Measurements from ENCODE around the gene PPP1R15A.
"Not testable (repeated sequence)": the region's sequence is repeated elsewhere in the genome, so short reads cannot be mapped to it uniquely, and the experiment has no call there.

The PPP1R15A gene

DNA sequence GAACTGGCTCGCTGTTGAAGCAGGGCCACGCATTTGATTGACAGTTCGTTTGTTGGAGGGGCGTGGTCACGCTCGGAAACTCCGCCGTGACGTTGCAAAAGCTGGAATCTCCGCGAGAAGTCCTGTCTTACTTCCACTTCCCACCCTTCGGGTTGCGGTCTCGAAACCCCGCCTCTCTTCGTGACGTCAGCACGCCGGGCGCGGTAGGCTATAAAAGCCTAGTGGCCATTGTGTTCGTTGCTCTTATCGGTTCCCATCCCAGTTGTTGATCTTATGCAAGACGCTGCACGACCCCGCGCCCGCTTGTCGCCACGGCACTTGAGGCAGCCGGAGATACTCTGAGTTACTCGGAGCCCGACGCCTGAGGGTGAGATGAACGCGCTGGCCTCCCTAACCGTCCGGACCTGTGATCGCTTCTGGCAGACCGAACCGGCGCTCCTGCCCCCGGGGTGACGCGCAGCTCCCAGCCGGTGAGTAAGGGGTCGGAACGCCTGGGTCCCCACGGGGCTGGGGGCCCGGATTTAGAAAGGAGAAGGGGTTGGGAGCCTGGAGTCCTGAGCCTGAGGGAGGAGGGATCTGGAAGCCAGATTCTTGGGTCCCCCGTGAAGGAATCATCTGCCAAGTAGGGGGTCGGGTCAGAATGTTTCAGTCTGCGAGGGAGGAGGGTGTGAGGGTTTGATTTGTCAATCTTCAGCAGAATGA lies at the start of gene PPP1R15A:
Gene PPP1R15A (plus strand): TSS at position 240 of the 702 bp plus-strand sequence. CDS start 813 bp downstream, outside the sequence.
- peak; percentile 99 for DNase-seq (ENCODE audit: low read depth in 2 of 2)

DNA sequence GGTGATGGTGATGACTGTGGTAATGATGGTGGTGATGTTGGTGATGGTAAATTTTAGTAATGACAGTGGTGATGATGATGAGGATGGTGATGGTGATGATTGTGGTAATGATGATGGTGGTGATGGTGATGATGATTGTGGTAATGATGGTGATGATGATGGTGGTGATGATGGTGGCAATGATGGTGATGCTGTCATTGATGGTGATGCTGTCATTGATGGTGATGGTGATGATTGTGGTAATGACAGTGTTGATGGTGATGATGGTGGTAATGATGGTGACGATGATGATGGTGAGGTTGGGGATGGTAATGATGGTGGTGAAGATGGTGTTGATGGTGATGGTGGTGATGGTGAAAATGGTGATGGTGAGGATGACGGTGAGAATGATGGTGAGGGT lies 49.7 kb upstream of the PPP1R15A start:
- no peak for DNase-seq (ENCODE audit: low read depth in 2 of 2)

DNA sequence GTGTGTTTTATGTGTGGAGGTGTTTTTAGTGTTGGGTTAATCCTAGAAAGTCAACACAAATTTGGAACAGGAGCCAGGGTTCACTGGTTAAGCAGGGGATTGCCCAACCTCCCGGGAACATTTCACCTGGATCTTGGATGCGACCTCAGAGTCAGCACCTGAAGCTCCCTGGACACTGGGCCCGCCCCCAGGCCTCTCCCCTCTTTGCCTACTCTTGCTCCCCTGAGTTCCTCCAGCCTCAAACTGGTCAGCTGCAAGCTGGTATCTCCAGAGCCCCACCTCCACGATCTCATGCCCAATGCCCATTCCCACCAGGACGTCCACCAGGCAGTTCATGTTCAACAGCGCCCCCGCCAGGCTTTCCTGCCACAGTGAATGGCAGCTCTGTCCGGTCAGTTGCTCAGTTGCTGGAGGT lies 45.6 kb upstream of the PPP1R15A start:
- DNase-seq (ENCODE audit: low read depth in 2 of 2) = no peak

DNA sequence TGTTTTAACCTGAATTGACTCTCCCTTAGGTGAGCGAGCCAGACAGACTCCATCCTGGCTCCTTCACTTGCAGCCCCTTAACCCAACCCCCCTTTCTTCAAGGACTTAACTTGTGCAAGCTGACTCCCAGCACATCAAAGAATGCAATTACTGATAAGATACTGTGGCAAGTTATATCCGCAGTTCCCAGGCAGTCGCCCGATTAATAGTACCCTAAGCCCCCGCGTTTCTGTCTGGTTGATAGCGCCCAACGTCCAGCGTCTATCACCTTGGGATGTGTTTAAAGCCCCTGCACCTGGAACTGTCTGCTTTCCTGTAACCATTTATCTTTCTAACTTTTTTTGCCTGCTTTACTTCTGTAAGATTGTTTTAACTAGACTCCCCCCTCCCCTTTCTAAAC lies 42.1 kb upstream of the PPP1R15A start:
- no peak for DNase-seq (ENCODE audit: low read depth in 2 of 2)

DNA sequence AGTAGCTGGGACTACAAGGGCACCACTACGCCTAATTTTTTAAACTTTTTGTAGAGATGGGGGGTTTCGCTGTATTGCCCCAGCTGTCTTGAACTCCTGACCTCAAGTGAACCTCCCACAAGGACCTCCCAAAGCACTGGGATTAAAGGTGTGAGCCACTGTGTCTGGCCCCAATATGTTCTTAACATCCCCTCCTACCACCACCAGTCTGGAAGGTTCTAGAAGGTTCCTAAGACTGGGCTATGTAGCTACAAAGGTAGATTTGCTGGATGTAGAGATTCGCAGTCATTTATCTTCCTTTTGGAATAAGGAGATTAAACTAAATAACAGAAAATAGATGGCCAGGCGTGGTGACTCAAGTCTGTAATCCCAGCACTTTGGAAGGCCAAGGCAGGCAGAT lies 41.3 kb upstream of the PPP1R15A start:
- no peak for DNase-seq (ENCODE audit: low read depth in 2 of 2)

DNA sequence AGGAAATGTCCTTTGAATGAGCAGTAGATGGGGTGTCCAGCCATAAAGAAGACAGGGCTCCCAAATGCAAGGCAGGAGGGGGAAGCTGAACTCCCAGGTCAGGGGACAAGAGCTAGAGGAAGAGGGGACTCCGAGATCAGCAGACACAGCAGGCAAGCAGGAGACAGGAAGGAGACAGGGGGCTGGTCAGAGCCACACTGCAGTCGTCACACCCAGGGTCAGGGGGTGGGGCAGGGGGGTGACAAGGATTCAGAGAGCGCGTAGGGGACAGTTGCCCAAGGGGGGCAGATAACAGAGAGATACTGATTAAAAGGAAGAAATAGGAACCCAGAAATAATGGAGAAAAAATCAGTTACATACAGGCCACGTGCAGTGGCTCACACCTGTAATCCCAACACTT lies 39.2 kb upstream of the PPP1R15A start:
- no peak for DNase-seq (ENCODE audit: low read depth in 2 of 2)

DNA sequence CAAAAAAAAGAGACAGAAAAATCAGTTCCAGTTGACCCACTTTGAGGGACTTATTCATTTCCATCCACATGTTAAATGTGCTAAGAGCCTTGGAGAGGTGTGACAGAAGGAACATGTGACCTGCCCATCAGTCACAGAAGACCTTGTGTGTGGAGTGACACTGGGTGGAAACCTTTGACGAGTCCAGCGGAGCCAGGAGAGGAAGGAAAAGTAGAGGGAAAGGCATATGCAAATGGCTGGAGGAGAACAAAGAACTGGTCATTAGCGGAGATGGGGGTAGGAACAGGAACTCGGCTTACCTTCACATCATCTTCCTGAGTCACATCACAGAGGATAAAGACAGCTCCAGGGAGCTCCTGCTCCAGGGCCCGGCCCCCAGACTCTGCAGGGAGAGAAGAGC lies 38.2 kb upstream of the PPP1R15A start:
- DNase-seq (ENCODE audit: low read depth in 2 of 2) = no peak

DNA sequence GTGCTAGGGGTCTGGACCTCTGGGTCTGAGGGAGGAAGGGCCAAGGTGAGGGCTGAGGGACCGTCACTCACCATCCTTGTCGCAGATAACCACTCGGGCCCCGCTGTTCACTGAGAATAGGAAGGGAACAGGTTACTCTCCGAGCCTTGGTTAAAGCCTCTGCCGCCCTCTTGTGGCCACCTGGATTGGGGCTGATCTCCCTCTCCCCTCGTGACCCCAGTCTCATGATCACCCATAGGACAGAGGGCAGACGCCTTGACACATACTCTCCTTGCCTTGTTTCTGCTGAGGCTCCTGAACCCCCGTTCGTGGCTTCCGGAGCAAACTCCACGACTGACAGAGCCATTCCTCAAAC lies 36.5 kb upstream of the PPP1R15A start:
- peak; percentile 74 to 96 for DNase-seq (ENCODE audit: low read depth in 2 of 2)

DNA sequence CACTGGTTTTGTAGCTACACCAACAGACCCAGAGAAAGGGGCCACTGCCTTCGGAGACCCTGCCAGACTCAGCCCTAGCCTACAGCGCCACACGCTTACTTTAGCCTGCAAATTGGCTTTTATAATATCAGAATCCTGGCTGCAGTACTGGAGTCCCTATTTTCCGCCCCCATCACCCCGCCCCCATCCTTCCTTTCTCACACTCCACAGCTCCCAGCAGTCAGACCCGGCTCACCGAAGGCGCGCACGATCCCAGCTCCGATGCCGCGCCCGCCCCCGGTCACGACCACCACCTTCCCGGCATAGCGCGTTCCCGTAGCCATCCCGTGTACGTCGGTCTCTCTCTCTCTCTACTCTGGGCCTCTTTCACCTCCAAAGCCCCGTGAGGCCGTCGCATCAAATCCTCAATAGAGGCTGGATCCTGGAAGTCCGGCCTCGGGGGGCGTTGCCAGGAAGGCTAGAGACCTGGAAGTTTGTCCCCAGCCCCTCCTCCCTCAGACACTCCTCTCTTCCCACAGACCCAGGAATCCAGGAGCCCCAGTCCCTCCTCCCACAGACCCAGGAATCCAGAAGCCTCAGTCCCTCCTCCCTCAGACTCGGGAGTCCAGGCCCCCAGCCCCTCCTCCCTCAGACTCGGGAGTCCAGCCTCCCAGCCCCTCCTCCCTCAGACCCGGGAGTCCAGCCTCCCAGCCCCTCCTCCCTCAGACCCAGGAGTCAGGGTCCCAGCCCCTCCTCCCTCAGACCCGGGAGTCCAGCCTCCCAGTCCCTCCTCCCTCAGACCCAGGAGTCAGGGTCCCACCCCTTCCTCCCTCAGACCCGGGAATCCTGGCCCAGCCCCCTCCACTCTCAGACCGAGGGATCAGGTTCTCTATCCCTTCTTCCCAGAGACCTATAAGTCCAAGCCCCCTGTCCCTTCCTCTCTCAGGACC lies 35.9 kb upstream of the PPP1R15A start, which contains the start of gene HSD17B14:
Gene HSD17B14 (minus strand): TSS at position 403 of the 929 bp plus-strand sequence. CDS start 80 bp downstream, at position 323.
- DNase-seq (ENCODE audit: low read depth in 2 of 2) = no peak

DNA sequence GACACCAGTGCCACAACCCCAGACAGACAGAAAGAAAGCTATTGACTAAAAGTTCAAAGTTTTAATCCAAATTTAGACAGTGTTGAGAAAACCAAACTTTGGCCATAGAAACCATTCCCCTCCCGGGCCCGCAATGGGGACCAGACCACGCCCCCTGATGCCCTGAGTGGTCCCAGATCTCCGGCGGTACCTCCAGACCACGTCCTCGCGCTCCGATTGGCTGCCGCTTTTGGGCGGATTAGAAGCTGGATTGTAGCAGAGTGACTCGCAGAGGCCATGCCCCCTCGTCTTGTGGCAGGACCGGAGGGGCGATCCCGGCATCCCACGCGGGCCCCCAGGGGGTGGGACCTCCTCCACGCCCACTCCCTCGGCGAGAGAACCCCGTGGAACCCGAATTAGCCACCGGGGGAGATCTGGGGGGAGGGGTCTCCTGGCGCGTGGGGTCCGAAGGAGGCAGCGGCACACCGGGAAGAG lies 35.1 kb upstream of the PPP1R15A start:
- peak; percentile 56 to 69 for DNase-seq (ENCODE audit: low read depth in 2 of 2)

DNA sequence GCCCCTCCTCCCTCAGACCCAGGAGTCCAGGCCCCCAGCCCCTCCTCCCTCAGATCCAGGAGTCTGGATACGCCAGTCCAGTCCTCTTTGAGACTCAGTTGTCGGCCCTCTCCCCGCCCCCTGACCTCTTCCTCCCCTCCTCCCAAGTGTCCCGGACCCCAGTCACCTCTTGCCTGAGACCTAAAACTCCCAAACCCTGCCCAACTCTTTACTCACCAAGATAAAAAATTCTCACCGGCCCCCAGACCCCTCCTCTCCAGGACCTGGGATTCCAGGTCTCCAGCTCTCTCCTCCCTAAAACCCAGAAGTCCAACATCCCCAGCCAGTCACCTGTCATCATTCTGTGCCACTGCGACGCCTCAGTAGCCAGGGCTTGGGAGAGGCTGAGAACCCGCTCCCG lies 34.5 kb upstream of the PPP1R15A start:
- DNase-seq (ENCODE audit: low read depth in 2 of 2) = no peak

DNA sequence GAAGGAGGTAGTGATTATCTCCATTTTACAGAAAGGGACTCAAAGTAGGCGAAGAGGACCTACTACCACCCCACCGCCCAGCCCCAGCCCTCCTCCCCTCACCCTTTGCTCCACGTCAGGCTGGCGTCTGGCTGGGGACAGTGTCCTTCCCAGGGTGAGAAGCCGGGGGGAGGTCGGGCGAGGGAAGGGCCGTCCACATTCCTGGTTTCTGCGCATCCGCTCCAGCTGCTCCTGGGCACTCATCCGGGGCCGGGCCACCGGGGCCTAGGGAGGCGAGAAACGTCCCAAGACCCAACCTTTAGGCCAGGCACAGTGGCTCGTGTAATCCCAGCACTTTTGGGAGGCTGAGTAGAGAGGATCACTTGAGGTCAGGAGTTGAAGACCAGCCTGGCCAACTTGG lies 31.2 kb upstream of the PPP1R15A start:
- DNase-seq (ENCODE audit: low read depth in 2 of 2) = no peak

DNA sequence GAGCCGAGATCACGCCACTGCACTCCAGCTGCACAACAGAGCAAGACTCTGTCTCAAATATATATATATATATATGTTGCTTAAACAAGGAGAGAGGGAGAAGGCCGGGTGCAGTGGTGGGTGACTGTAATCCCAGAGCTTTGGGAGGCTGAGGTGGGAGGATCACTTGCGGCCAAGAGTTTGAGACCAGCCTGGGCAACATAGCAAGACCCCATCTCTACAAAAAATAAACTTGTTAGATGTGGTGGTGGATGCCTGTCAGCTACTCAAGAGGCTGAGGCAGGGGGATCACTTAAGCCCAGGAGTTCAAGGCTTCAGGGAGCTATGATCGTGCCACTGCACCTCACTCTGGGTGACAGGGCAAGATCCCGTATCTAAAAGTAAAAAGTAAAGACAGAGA lies 30.6 kb upstream of the PPP1R15A start:
- DNase-seq (ENCODE audit: low read depth in 2 of 2) = no peak

DNA sequence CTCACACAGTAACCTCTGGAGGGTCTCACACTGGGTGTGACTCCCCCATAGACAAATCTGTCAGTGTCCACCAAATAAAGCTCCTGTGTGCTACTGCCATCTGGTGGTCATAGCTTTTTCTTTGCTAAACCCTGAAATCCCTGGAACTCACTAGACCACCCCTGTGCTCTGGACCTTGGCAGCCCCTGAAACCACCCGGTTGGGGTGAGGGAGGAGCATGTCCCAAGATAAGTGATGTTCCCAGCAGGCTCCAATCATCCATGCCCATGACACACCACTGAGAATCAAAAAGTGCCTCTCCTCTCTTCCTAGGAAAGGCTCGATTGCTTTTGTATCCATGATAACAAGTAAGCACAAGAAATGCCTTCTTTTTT lies 29.4 kb upstream of the PPP1R15A start:
- peak in 1 of 2 experiments; percentile 30 for DNase-seq (ENCODE audit: low read depth in 2 of 2)

DNA sequence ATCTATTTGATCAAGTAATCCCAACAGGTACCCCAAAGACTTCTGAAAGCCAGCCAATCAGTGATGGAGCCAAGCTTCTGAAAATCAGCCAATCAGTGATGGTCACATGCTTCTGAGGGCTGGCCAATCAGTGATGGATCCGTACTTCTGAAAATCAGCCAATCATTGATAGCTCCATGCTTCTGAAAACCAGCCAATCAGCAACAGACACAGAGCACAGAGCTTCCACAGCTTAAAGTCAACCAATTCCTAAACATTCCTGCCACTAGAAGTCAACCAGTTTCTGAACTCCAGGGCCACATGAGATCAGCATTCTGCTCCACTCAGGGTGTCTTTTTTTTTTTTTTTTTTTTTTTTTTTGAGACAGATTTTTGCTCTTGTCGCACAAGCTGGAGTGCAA lies 27.7 kb upstream of the PPP1R15A start:
- DNase-seq (ENCODE audit: low read depth in 2 of 2) = no peak

DNA sequence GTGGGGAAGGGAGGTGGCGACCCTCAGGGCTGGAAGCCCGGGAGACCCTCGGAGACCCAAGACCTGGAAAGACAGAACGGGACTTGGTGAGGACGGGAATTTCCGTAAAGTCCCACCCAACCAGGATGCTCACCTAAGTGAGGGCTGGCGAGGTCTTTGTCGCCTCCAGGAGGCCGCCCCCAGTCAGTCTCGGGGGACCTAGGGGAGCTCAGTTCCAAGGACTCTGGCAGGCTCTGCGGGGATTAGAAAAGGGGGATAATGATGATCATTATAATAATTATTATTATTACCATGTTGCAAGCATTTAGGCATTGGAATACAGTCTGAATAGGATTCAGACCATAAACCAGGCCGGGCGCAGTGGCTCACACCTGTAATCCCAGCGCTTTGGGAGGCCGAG lies 26.8 kb upstream of the PPP1R15A start:
- DNase-seq (ENCODE audit: low read depth in 2 of 2) = no peak

DNA sequence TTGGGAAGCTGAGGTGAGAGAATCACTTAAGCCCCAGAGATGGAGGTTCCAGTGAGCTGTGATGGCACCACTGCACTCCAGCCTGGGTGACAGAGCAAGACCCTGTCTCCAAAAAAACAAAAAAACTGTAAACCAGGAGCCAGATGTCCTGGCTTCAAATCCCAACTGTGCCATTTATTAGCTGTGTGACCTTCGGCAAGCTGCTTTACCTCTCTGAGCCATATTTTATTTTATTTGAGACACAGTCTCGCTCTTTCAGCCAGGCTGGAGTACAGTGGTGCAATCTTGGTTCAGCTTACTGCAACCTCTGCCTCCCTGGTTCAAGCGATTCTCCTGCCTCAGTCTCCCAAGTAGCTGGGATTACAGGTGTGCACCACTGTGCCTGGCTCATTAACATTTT lies 25.6 kb upstream of the PPP1R15A start:
- not testable (repeated sequence) for DNase-seq (ENCODE audit: low read depth in 2 of 2)

DNA sequence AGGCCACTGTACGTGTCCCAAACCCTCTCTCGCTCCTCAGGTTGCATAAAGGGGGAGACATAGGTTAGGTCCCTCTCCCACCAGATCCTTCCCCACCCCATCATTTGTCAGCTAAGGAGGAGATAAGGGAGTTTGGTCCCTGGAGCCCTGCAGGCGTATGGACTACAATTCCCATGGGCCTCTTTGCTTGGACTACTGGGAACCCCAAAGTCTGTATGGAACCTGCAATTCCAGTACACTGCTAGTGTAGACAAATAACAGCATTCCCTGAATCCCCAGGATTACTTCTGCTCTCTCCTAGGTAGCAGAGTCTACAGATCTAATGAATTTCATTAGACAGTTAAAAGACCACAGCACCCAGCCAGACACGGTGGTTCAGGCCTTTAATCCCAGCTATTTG lies 19.9 kb upstream of the PPP1R15A start:
- DNase-seq (ENCODE audit: low read depth in 2 of 2) = no peak

DNA sequence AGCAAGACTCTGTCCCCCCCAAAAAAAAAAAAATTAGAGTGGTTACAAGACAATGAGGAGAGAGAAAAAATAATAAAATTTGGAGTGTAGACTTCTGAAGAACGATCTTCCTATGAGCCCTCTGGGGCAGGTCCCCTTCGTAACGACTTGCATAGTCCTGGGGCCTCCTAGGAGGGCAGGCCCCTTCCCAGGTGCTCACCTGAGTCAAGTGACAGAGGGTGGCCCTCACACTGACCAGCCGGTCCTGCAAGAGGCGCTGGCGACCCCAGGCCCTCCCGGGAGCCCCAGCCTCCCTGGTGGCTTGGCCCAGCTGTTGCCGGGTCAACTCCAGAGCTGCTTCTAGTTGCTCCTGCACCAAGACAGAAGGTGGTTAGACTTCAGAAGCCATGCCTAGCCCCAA lies 18.7 kb upstream of the PPP1R15A start:
- DNase-seq (ENCODE audit: low read depth in 2 of 2) = no peak

DNA sequence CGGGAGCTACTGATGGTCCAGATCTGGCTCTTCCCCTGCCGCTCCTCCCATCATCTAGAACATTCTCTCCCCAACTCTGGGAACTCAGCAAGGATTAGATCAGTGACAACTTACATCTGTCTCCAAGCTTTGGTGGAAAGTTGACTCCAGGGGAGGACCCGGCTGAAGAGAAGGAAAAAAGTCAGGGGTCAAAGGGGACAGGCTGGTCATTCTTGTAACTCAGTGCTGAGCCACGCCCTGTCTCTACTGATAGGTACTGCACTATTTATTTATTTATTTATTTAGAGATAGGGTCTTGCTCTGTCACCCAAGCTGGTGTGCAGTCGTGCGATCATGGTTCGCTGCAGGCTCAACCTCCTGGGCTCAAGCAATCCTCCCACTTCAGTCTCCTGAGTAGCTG lies 18.1 kb upstream of the PPP1R15A start:
- DNase-seq (ENCODE audit: low read depth in 2 of 2) = no peak

DNA sequence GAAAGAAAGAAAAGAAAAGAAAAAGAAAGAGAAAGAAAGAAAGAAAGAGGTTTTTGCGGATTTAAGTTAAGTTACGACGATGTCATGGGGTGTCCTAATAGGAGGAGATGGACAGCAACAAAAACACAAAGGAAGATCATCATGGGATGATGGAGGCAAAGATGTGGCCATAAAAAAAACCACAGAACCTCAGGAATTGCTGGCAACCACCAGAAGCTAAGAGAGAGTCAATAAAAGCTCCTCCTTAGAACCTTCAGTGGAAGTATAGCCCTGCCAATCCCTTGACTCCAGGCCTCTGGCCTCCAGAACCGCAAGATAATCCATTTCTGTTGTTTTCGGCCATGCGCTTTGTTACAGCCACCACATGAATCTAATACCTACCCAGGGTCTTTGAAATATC lies 15.3 kb upstream of the PPP1R15A start:
- no peak for DNase-seq (ENCODE audit: low read depth in 2 of 2)

DNA sequence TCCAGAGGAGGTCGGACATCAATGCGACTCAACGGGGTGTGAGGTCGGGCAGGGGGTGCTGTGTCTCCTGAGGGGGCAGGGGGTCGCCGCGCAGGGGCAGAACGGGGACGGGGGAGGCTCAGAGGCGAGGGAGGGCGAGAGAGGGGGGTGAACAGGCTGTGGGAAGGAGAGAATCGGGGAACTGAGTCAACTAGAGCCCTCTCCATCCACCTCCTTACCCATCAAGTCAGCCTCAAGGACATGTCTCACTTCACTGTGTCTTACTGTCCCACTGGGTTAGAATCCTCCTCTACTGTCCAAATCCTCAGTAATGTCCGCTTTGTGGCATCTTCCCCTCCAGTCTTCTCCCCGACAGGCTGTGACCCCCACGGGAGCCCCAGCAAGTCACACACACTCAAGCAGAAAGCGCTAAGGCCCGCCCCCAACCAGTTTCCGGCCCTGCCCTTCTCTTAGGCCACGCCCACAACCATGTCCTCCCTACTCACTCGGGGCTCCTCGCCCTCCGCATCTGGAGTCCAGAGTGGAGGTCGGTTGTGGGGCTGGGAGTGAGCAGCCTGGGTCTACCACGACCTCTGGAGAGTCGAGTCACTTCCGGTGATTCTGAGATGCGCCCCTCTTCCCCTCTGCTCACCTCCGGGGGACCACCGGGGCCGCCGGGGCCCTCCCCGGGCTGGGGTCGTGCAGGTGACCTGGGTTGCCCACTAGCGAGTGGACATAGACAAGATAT lies 13.1 kb upstream of the PPP1R15A start:
- peak in 1 of 2 experiments; percentile 81 for DNase-seq (ENCODE audit: low read depth in 2 of 2)
